ENCODE results near the gene CRBN. TPM values are rescaled to one million over a fixed set of nuclear protein-coding genes. Genes with fewer than 3 reads are reported as not detected.

The CRBN gene
- 10 to 100 TPM; 40.4 to 45.4 TPM for total RNA-seq

GRCh38 chr3:3179407-3180094 lies at the start of gene CRBN:
CRBN (minus strand) TSS chr3:3179691; CDS start chr3:3179687, 4 bp downstream.
- H3K27ac Mint-ChIP-seq = peak within 1 kb of the TSS; percentile 88
- DNase-seq = peak; percentile 92
- H3K4me1 Mint-ChIP-seq (ENCODE audit: low read depth) = peaks cover 49% of the 10 kb centered on the region
- H3K27me3 Mint-ChIP-seq = no peaks in the 10 kb centered on the region
- ChIA-PET POLR2A (interaction anchor here (0.6 to 1.0 kb wide), 3 partner anchors 11 to 13 kb away, joined by 3 to 4 read pairs (median 3); no protein-coding TSS in a partner anchor), CTCF (interaction anchor here (0.5 to 1.3 kb wide), 8 partner anchors 8 to 1108 kb away, joined by 3 to 7 read pairs (median 3); no protein-coding TSS in a partner anchor)
- H3K9me3 Mint-ChIP-seq = no peaks in the 10 kb centered on the region
- peaks cover 10% of the 10 kb centered on the region for H3K36me3 Mint-ChIP-seq
- intact Hi-C loops (cut with micrococcal nuclease) = loop anchor here (1.0 to 10.0 kb wide), 8 partner anchors 13 to 1943 kb away; partner anchors contain the start of genes ARL8B and ITPR1
- peak within 1 kb of the TSS; percentile 91 for H3K4me3 Mint-ChIP-seq

- Mint-ChIP-seq H3K9me3 (peaks cover 8% of the 10 kb centered on the region), H3K27me3 (no peaks in the 10 kb centered on the region), H3K4me3 (no peak overlapping the region), H3K27ac (no peak overlapping the region), H3K4me1 (ENCODE audit: low read depth) (no peaks in the 10 kb centered on the region), H3K36me3 (no peaks in the 10 kb centered on the region)
- no peak for DNase-seq
- ChIA-PET POLR2A (no interaction called here), CTCF (no interaction called here)
- intact Hi-C loops (cut with micrococcal nuclease) = no loop called here
Observed at GRCh38 chr3:3227640-3228039, 48.1 kb upstream of the CRBN start.

GRCh38 chr3:3221528-3221927 lies 42.0 kb upstream of the CRBN start:
- no peaks in the 10 kb centered on the region for H3K4me1 Mint-ChIP-seq (ENCODE audit: low read depth)
- no peak for DNase-seq
- no peaks in the 10 kb centered on the region for H3K36me3 Mint-ChIP-seq
- CTCF ChIA-PET = interaction anchor here (1.7 kb wide), 1 partner anchor 21 kb away, joined by 3 read pairs; no protein-coding TSS in a partner anchor
- intact Hi-C loops (cut with micrococcal nuclease) = no loop called here
- peaks cover 3% of the 10 kb centered on the region for H3K27me3 Mint-ChIP-seq
- no peak overlapping the region for H3K27ac Mint-ChIP-seq
- no peaks in the 10 kb centered on the region for H3K9me3 Mint-ChIP-seq
- H3K4me3 Mint-ChIP-seq = no peak overlapping the region
- POLR2A ChIA-PET = no interaction called here

- no peak overlapping the region for H3K4me3 Mint-ChIP-seq
- no peaks in the 10 kb centered on the region for H3K4me1 Mint-ChIP-seq (ENCODE audit: low read depth)
- intact Hi-C loops (cut with micrococcal nuclease) = no loop called here
- ChIA-PET CTCF (no interaction called here), POLR2A (no interaction called here)
- no peaks in the 10 kb centered on the region for H3K36me3 Mint-ChIP-seq
- H3K27me3 Mint-ChIP-seq = peaks cover 3% of the 10 kb centered on the region
- no peak for DNase-seq
- no peaks in the 10 kb centered on the region for H3K9me3 Mint-ChIP-seq
- no peak overlapping the region for H3K27ac Mint-ChIP-seq
Observed at GRCh38 chr3:3216401-3216800, 36.9 kb upstream of the CRBN start.

- peaks cover 2% of the 10 kb centered on the region for H3K27me3 Mint-ChIP-seq
- H3K9me3 Mint-ChIP-seq = no peaks in the 10 kb centered on the region
- H3K4me3 Mint-ChIP-seq = no peak overlapping the region
- H3K36me3 Mint-ChIP-seq = no peaks in the 10 kb centered on the region
- ChIA-PET CTCF (interaction anchor here (3.8 kb wide), 1 partner anchor 12 kb away, joined by 25 read pairs; no protein-coding TSS in a partner anchor), POLR2A (no interaction called here)
- no peaks in the 10 kb centered on the region for H3K4me1 Mint-ChIP-seq (ENCODE audit: low read depth)
- no peak overlapping the region for H3K27ac Mint-ChIP-seq
- DNase-seq = no peak
- intact Hi-C loops (cut with micrococcal nuclease) = no loop called here
Observed at GRCh38 chr3:3212781-3213440, 33.4 kb upstream of the CRBN start.

GRCh38 chr3:3209714-3210113 lies 30.2 kb upstream of the CRBN start:
- H3K27ac Mint-ChIP-seq = no peak overlapping the region
- intact Hi-C loops (cut with micrococcal nuclease) = no loop called here
- CTCF ChIA-PET = interaction anchor here (3.8 kb wide), 1 partner anchor 9 kb away, joined by 25 read pairs; no protein-coding TSS in a partner anchor

GRCh38 chr3:3209057-3209456 lies 29.6 kb upstream of the CRBN start:
- ChIA-PET POLR2A (no interaction called here), CTCF (interaction anchor here (3.8 kb wide), 1 partner anchor 9 kb away, joined by 25 read pairs; no protein-coding TSS in a partner anchor)
- peaks cover 2% of the 10 kb centered on the region for H3K27me3 Mint-ChIP-seq
- intact Hi-C loops (cut with micrococcal nuclease) = no loop called here
- H3K9me3 Mint-ChIP-seq = no peaks in the 10 kb centered on the region
- no peaks in the 10 kb centered on the region for H3K4me1 Mint-ChIP-seq (ENCODE audit: low read depth)
- H3K36me3 Mint-ChIP-seq = no peaks in the 10 kb centered on the region
- no peak overlapping the region for H3K27ac Mint-ChIP-seq
- no peak overlapping the region for H3K4me3 Mint-ChIP-seq
- DNase-seq = no peak

More at GRCh38 chr3:3209714-3210113, 30.2 kb upstream of the CRBN start:
- no peak for DNase-seq
- H3K9me3 Mint-ChIP-seq = no peaks in the 10 kb centered on the region
- peaks cover 2% of the 10 kb centered on the region for H3K27me3 Mint-ChIP-seq
- H3K4me3 Mint-ChIP-seq = no peak overlapping the region
- POLR2A ChIA-PET = no interaction called here
- no peaks in the 10 kb centered on the region for H3K36me3 Mint-ChIP-seq
- H3K4me1 Mint-ChIP-seq (ENCODE audit: low read depth) = no peaks in the 10 kb centered on the region

- H3K9me3 Mint-ChIP-seq = no peaks in the 10 kb centered on the region
- intact Hi-C loops (cut with micrococcal nuclease) = loop anchor here (5.0 kb wide), 1 partner anchor 96 kb away; no protein-coding TSS in a partner anchor
Observed at GRCh38 chr3:3201611-3202010, 22.1 kb upstream of the CRBN start.

GRCh38 chr3:3200632-3201212 lies 21.2 kb upstream of the CRBN start:
- H3K4me3 Mint-ChIP-seq = no peak overlapping the region
- H3K27ac Mint-ChIP-seq = no peak overlapping the region
- ChIA-PET POLR2A (no interaction called here), CTCF (interaction anchor here (0.6 to 4.5 kb wide), 25 partner anchors 9 to 1107 kb away, joined by 3 to 63 read pairs (median 4); no protein-coding TSS in a partner anchor)
- peaks cover 15% of the 10 kb centered on the region for H3K4me1 Mint-ChIP-seq (ENCODE audit: low read depth)
- H3K36me3 Mint-ChIP-seq = no peaks in the 10 kb centered on the region
- peak; percentile 49 for DNase-seq
- no peaks in the 10 kb centered on the region for H3K27me3 Mint-ChIP-seq
- intact Hi-C loops (cut with micrococcal nuclease) = loop anchor here (1.0 to 5.0 kb wide), 3 partner anchors 97 to 1090 kb away; no protein-coding TSS in a partner anchor
- H3K9me3 Mint-ChIP-seq = no peaks in the 10 kb centered on the region

More at GRCh38 chr3:3201611-3202010, 22.1 kb upstream of the CRBN start:
- Mint-ChIP-seq H3K36me3 (no peaks in the 10 kb centered on the region), H3K4me3 (no peak overlapping the region), H3K27ac (no peak overlapping the region), H3K4me1 (ENCODE audit: low read depth) (peaks cover 15% of the 10 kb centered on the region), H3K27me3 (no peaks in the 10 kb centered on the region)
- ChIA-PET POLR2A (no interaction called here), CTCF (interaction anchor here (1.2 to 4.5 kb wide), 8 partner anchors 10 to 1090 kb away, joined by 3 to 63 read pairs (median 10); no protein-coding TSS in a partner anchor)
- DNase-seq = no peak

GRCh38 chr3:3199306-3199705 lies 19.8 kb upstream of the CRBN start:
- DNase-seq = no peak
- Mint-ChIP-seq H3K36me3 (no peaks in the 10 kb centered on the region), H3K4me1 (ENCODE audit: low read depth) (peaks cover 15% of the 10 kb centered on the region), H3K9me3 (no peaks in the 10 kb centered on the region), H3K27ac (no peak overlapping the region), H3K27me3 (no peaks in the 10 kb centered on the region), H3K4me3 (no peak overlapping the region)
- intact Hi-C loops (cut with micrococcal nuclease) = loop anchor here (10.0 kb wide), 1 partner anchor 595 kb away; the partner anchor contains the start of gene LRRN1
- ChIA-PET POLR2A (no interaction called here), CTCF (interaction anchor here (0.8 to 4.5 kb wide), 10 partner anchors 7 to 1093 kb away, joined by 3 to 63 read pairs (median 7); no protein-coding TSS in a partner anchor)

- H3K36me3 Mint-ChIP-seq = no peaks in the 10 kb centered on the region
- H3K4me3 Mint-ChIP-seq = no peak overlapping the region
- POLR2A ChIA-PET = no interaction called here
- H3K27ac Mint-ChIP-seq = no peak overlapping the region
- H3K27me3 Mint-ChIP-seq = no peaks in the 10 kb centered on the region
- CTCF ChIA-PET = interaction anchor here (1.3 to 2.2 kb wide), 2 partner anchors 802 to 1094 kb away, joined by 3 to 7 read pairs; no protein-coding TSS in a partner anchor
- peaks cover 26% of the 10 kb centered on the region for H3K4me1 Mint-ChIP-seq (ENCODE audit: low read depth)
- intact Hi-C loops (cut with micrococcal nuclease) = loop anchor here (10.0 kb wide), 1 partner anchor 598 kb away; the partner anchor contains the start of gene LRRN1
- DNase-seq = peak; percentile 30
- no peaks in the 10 kb centered on the region for H3K9me3 Mint-ChIP-seq
Observed at GRCh38 chr3:3196148-3196861, 16.8 kb upstream of the CRBN start.

Data from activated CD4-positive, alpha-beta memory T cell treated with anti-CD3 and anti-CD28 coated beads for 36 hours (primary cell).